B cell (primary cell): Measurements from ENCODE around the gene SCAI.

Experiments used
- CTCF ChIP-seq: fragments of 200-600 bp; IDR thresholded peaks from one replicate; pipeline ENCODE4 v1.8.0; 2022; ENCODE audit warnings: antibody characterized with exemption, mild to moderate bottlenecking
- EZH2 ChIP-seq: IDR thresholded peaks from 2 replicates; pipeline ENCODE4 v1.6.1; 2012; ENCODE audit warnings: borderline replicate concordance, low read depth, mild to moderate bottlenecking, moderate library complexity, low read length; ENCODE audit not compliant: insufficient read depth, poor library complexity, severe bottlenecking

GRCh38 chr9:125043148-125043547 lies 100.2 kb downstream of the SCAI start:
- TF ChIP-seq CTCF (no peak), EZH2 (no peak)
